ENCODE results near the gene ZNF697. TPM values are rescaled to one million over a fixed set of nuclear protein-coding genes. Genes with fewer than 3 reads are reported as not detected.
A peak's percentile ranks its signal among the peaks of the same experiment; 100 is the strongest.

The ZNF697 gene
- total RNA-seq, 1 donor from 2014 or later: 46.1 TPM

GRCh38 chr1:119623678-119624077, 24.4 kb downstream of the ZNF697 start:
- peaks cover 31% of the 10 kb centered on the region for H3K4me1 Mint-ChIP-seq (ENCODE audit: low read depth, unreplicated experiment)
- DNase-seq (ENCODE audit: low read depth) (no peak), FAIRE-seq (no peak)
- H3K36me3 Mint-ChIP-seq (ENCODE audit: low read depth, unreplicated experiment): peaks cover 47% of the 10 kb centered on the region
- peaks cover 58% of the 10 kb centered on the region for H4K20me1 ChIP-seq (ENCODE audit: insufficient read depth, low read length)
- no peak overlapping the region for H3K4me2 ChIP-seq (ENCODE audit: low read length)
- TF ChIP-seq EZH2 (IDR thresholded peaks at IDR 0.05; ENCODE audit: insufficient read depth, low read length) (no peak), CTCF (IDR thresholded peaks at IDR 0.05; ENCODE audit: insufficient read depth, low read depth, low read length) (no peak)
- no peaks in the 10 kb centered on the region for H3K27me3 Mint-ChIP-seq (ENCODE audit: low read depth, unreplicated experiment)
- H3K4me1 ChIP-seq (ENCODE audit: insufficient read depth, low read length): peaks cover 10% of the 10 kb centered on the region
- H3K4me3 Mint-ChIP-seq (ENCODE audit: unreplicated experiment): no peak overlapping the region
- no peaks in the 10 kb centered on the region for H3K27me3 ChIP-seq (ENCODE audit: insufficient read depth, low read length)
- no peak overlapping the region for H3K4me3 ChIP-seq (ENCODE audit: insufficient read depth, low read depth, low read length)
- H2AFZ ChIP-seq (ENCODE audit: low read depth, low read length): no peak overlapping the region
- peak overlapping the region; percentile 69 for H3K27ac Mint-ChIP-seq (ENCODE audit: unreplicated experiment)
- H3K79me2 ChIP-seq (ENCODE audit: insufficient read depth, low read length): peaks cover 26% of the 10 kb centered on the region
- no peaks in the 10 kb centered on the region for H3K9me3 Mint-ChIP-seq (ENCODE audit: unreplicated experiment)
- no peak overlapping the region for H3K27ac ChIP-seq (ENCODE audit: low read depth, low read length)
- H3K36me3 ChIP-seq (ENCODE audit: insufficient read depth, low read length): peaks cover 12% of the 10 kb centered on the region
- H3K9ac ChIP-seq (ENCODE audit: low read length): no peak overlapping the region
- no peaks in the 10 kb centered on the region for H3K9me3 ChIP-seq (ENCODE audit: insufficient read depth, low read depth, low read length)

DNA sequence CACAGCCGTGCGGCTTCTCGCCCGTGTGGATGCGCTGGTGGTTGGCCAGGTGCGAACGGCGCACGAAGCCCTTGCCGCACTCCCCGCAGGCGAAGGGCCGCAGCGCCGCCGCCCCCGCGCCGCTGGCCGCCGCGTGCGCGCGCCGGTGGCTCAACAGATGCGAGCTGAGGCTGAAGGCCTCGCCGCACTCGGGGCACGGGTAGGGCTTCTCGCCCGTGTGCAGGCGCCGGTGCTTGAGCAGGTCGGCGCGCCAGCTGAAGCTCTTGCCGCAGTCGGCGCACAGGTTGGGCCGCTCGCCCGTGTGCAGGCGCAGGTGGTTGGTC, 24.9 kb downstream of the ZNF697 start:
- Histone ChIP-seq H3K27me3 (ENCODE audit: insufficient read depth, low read length) (no peaks in the 10 kb centered on the region), H3K4me2 (ENCODE audit: low read length) (no peak overlapping the region), H3K27ac (ENCODE audit: low read depth, low read length) (no peak overlapping the region), H3K79me2 (ENCODE audit: insufficient read depth, low read length) (peaks cover 21% of the 10 kb centered on the region), H3K9ac (ENCODE audit: low read length) (no peak overlapping the region), H4K20me1 (ENCODE audit: insufficient read depth, low read length) (peaks cover 56% of the 10 kb centered on the region), H3K9me3 (ENCODE audit: insufficient read depth, low read depth, low read length) (no peaks in the 10 kb centered on the region), H3K4me3 (ENCODE audit: insufficient read depth, low read depth, low read length) (no peak overlapping the region), H3K4me1 (ENCODE audit: insufficient read depth, low read length) (peaks cover 10% of the 10 kb centered on the region), H2AFZ (ENCODE audit: low read depth, low read length) (no peak overlapping the region), H3K36me3 (ENCODE audit: insufficient read depth, low read length) (peaks cover 12% of the 10 kb centered on the region)
- Mint-ChIP-seq H3K9me3 (ENCODE audit: unreplicated experiment) (no peaks in the 10 kb centered on the region), H3K27ac (ENCODE audit: unreplicated experiment) (no peak overlapping the region), H3K36me3 (ENCODE audit: low read depth, unreplicated experiment) (peaks cover 52% of the 10 kb centered on the region), H3K4me3 (ENCODE audit: unreplicated experiment) (no peak overlapping the region), H3K4me1 (ENCODE audit: low read depth, unreplicated experiment) (peaks cover 36% of the 10 kb centered on the region), H3K27me3 (ENCODE audit: low read depth, unreplicated experiment) (no peaks in the 10 kb centered on the region)
- TF ChIP-seq CTCF (IDR thresholded peaks at IDR 0.05; ENCODE audit: insufficient read depth, low read depth, low read length) (no peak), EZH2 (IDR thresholded peaks at IDR 0.05; ENCODE audit: insufficient read depth, low read length) (no peak)
- FAIRE-seq (no peak), DNase-seq (ENCODE audit: low read depth) (no peak)

DNA sequence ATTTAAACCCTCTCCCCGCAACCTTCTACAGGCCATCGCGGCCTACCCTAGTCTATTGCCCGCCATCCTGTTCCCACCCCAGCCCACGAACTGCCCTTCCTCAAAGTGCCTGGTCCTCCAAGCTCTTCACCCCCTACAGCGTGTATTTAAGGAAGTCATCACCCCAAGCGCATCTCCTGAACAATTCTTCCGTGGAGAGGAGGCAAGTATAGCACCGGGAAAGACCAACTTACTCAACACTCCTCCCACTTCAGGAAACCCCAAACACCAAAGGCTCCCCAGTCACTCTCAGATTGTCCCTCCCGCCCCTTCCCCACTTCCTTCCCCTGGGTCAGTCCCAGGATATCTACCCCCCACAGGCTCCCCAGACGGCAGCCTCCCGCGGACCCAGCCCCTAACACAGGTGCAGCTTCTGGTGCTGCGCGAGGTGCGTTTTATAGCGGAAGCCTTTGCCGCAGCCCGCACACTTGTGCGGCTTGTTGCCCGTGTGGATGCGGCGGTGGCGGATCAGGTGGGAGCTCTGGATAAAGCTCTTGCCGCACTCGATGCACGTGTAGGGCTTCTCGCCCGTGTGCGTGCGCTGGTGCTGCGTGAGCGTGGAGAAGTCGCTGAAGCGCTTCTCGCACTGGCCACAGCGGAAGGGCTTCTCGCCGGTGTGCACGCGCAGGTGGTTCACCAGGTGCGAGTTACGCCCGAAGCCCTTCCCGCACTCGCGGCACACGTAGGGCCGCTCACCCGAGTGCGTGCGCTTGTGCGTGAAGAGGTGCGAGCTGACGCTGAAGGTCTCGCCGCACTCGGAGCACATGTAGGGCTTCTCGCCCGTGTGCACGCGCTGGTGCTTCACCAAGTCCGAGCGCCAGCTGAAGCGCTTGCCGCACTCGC, 25.5 kb downstream of the ZNF697 start:
- H3K27ac ChIP-seq (ENCODE audit: low read depth, low read length): no peak overlapping the region
- no peak overlapping the region for H3K4me3 ChIP-seq (ENCODE audit: insufficient read depth, low read depth, low read length)
- no peak overlapping the region for H2AFZ ChIP-seq (ENCODE audit: low read depth, low read length)
- TF ChIP-seq EZH2 (IDR thresholded peaks at IDR 0.05; ENCODE audit: insufficient read depth, low read length) (no peak), CTCF (IDR thresholded peaks at IDR 0.05; ENCODE audit: insufficient read depth, low read depth, low read length) (no peak)
- DNase-seq (ENCODE audit: low read depth) (no peak), FAIRE-seq (no peak)
- H3K27me3 ChIP-seq (ENCODE audit: insufficient read depth, low read length): no peaks in the 10 kb centered on the region
- H3K4me1 ChIP-seq (ENCODE audit: insufficient read depth, low read length): peaks cover 10% of the 10 kb centered on the region
- H3K4me2 ChIP-seq (ENCODE audit: low read length): no peak overlapping the region
- H3K79me2 ChIP-seq (ENCODE audit: insufficient read depth, low read length): peaks cover 16% of the 10 kb centered on the region
- peak overlapping the region; percentile 69 for H3K27ac Mint-ChIP-seq (ENCODE audit: unreplicated experiment)
- peaks cover 56% of the 10 kb centered on the region for H4K20me1 ChIP-seq (ENCODE audit: insufficient read depth, low read length)
- peaks cover 55% of the 10 kb centered on the region for H3K36me3 Mint-ChIP-seq (ENCODE audit: low read depth, unreplicated experiment)
- no peak overlapping the region for H3K4me3 Mint-ChIP-seq (ENCODE audit: unreplicated experiment)
- no peaks in the 10 kb centered on the region for H3K27me3 Mint-ChIP-seq (ENCODE audit: low read depth, unreplicated experiment)
- peaks cover 42% of the 10 kb centered on the region for H3K4me1 Mint-ChIP-seq (ENCODE audit: low read depth, unreplicated experiment)
- no peaks in the 10 kb centered on the region for H3K9me3 ChIP-seq (ENCODE audit: insufficient read depth, low read depth, low read length)
- no peak overlapping the region for H3K9ac ChIP-seq (ENCODE audit: low read length)
- peaks cover 12% of the 10 kb centered on the region for H3K36me3 ChIP-seq (ENCODE audit: insufficient read depth, low read length)
- no peaks in the 10 kb centered on the region for H3K9me3 Mint-ChIP-seq (ENCODE audit: unreplicated experiment)

Measured in astrocyte (in vitro differentiated cells and primary cell).